K562 (cell line): ENCODE measurements around the gene FLCN. TPM values are rescaled to one million over a fixed set of nuclear protein-coding genes. Genes with fewer than 3 reads are reported as not detected.

Source experiments
- ATAC-seq: fragments of 200-7000 bp; cut with Tn5 transposase; 3 replicates; pipeline ENCODE4 v1.9.1; 2020; ENCODE audit warnings: moderate library complexity
- BruUV-seq: library from RNA; stranded (reverse); fragments of 400-500 nt; replicated peaks from 2 replicates; lab custom pipeline; 2021; lab: Mats Ljungman, UMichigan
- CTCF ChIA-PET: fragments of 300-600 bp; formaldehyde crosslinking; extraction: SDS; loops from one replicate; lab custom pipeline; 2021; ENCODE audit warnings: low intra/inter-chr PET ratio; lab: Yijun Ruan, JAX
- POLR2A ChIA-PET: fragments of 300-600, 350-650 bp; sonication (Branson Sonifier 250); formaldehyde crosslinking; extraction: SDS; loops from one replicate; lab custom pipeline; 2021; ENCODE audit warnings: antibody characterized with exemption, inconsistent platforms; lab: Yijun Ruan, JAX
- DNase-seq, 4 experiments: peaks; one replicate each; pipeline versions ENCODE4 v3.0.0 to v3.0.0-alpha.2; 2011 to 2018; ENCODE audit warnings: low spot score in 3 of 4, mixed read lengths in 3 of 4; ENCODE audit errors: extremely low read depth in 1 of 4
- FAIRE-seq: peaks from 2 replicates; lab custom pipeline; 2011; peaks lifted over from hg19 to GRCh38; lab: Jason Lieb, UNC
- H2AFZ ChIP-seq: 2 replicates; pipeline ENCODE4 v1.6.0; 2011; ENCODE audit warnings: low read depth, low read length, control low read depth, inconsistent platforms
- H3K27ac ChIP-seq: fragments of 200-600 bp; 3 replicates; pipeline ENCODE4 v1.8.0; 2011; ENCODE audit warnings: low read depth, mild to moderate bottlenecking, control low read depth, inconsistent platforms, low read length, moderate library complexity, mixed read lengths; ENCODE audit errors: extremely low read depth
- H3K27me3 ChIP-seq, 2 experiments: fragments of 300-600 bp in 1 of 2; 2 replicates in 1 of 2; 3 replicates in 1 of 2; pipeline versions ENCODE4 v1.6.0 to v1.8.0; 2011; ENCODE audit warnings: inconsistent platforms in 2 of 2, low read length in 2 of 2, mild to moderate bottlenecking in 1 of 2, mixed read lengths in 1 of 2, moderate library complexity in 1 of 2; ENCODE audit not compliant: control insufficient read depth in 2 of 2, insufficient read depth in 2 of 2
- H3K36me3 ChIP-seq: fragments of 300-600 bp; 3 replicates; pipeline ENCODE4 v1.8.0; 2011; ENCODE audit warnings: mild to moderate bottlenecking, low read length, inconsistent platforms; ENCODE audit not compliant: control insufficient read depth, insufficient read depth
- H3K4me1 ChIP-seq, 2 experiments: fragments of 200-600 bp in 1 of 2; replicated peaks in 1 of 2; 2 replicates in 1 of 2; 3 replicates in 1 of 2; pipeline versions ENCODE4 v1.5.1 to v1.8.0; 2011; ENCODE audit warnings: inconsistent platforms in 2 of 2, low read length in 2 of 2, mild to moderate bottlenecking in 1 of 2, mixed read lengths in 1 of 2, moderate library complexity in 1 of 2; ENCODE audit not compliant: control insufficient read depth in 2 of 2, insufficient read depth in 2 of 2
- H3K4me2 ChIP-seq: 2 replicates; pipeline ENCODE4 v1.6.1; 2011; ENCODE audit warnings: low read length, control low read depth, inconsistent platforms, mixed read lengths; ENCODE audit not compliant: insufficient read depth
- H3K4me3 ChIP-seq: fragments of 200-600 bp; sonication (generic), shearing (Covaris generic); 2 replicates; pipeline ENCODE4 v1.5.1; 2016; ENCODE audit warnings: control low read depth, inconsistent platforms
- H3K79me2 ChIP-seq: fragments of 200-600 bp; 3 replicates; pipeline ENCODE4 v1.8.0; 2011; ENCODE audit warnings: low read length, inconsistent platforms; ENCODE audit not compliant: control insufficient read depth, insufficient read depth
- H3K9ac ChIP-seq, 2 experiments: 2 replicates each; pipeline versions ENCODE4 v1.6.0 to v1.6.1; 2011; ENCODE audit warnings: low read depth in 2 of 2, low read length in 2 of 2, control low read depth in 1 of 2, inconsistent platforms in 1 of 2, mild to moderate bottlenecking in 1 of 2, mixed read lengths in 1 of 2; ENCODE audit not compliant: insufficient read depth in 1 of 2
- H3K9me1 ChIP-seq: one replicate; pipeline ENCODE4 v1.6.0; 2011; ENCODE audit warnings: inconsistent platforms, mild to moderate bottlenecking, low read length, moderate library complexity; ENCODE audit not compliant: control insufficient read depth, insufficient read depth
- H3K9me3 ChIP-seq: replicated peaks from 2 replicates; pipeline ENCODE4 v1.5.1; 2011; ENCODE audit warnings: low read depth, low read length, inconsistent platforms; ENCODE audit not compliant: control insufficient read depth, insufficient read depth
- H4K20me1 ChIP-seq: replicated peaks from 2 replicates; pipeline ENCODE4 v1.6.1; 2011; ENCODE audit warnings: low read length, inconsistent platforms, mixed read lengths; ENCODE audit not compliant: control insufficient read depth, insufficient read depth
- ATF6 ChIP-seq: sonication (generic); formaldehyde crosslinking; IDR thresholded peaks from 2 replicates; pipeline ENCODE4 v1.4.0; 2020; ENCODE audit warnings: mild to moderate bottlenecking, missing genetic modification reagents
- DPF2 ChIP-seq: fragments of 450-650 bp; IDR thresholded peaks from 2 replicates; pipeline ENCODE4 v1.6.1; 2016
- ELF4 ChIP-seq: fragments of 450-650 bp; formaldehyde crosslinking; IDR thresholded peaks from 2 replicates; pipeline ENCODE4 v1.4.0; 2022; ENCODE audit warnings: missing genetic modification characterization
- ELK3 ChIP-seq: fragments of 450-650 bp; formaldehyde crosslinking; IDR thresholded peaks from 2 replicates; pipeline ENCODE4 v1.4.0; 2020; ENCODE audit warnings: mild to moderate bottlenecking
- HDAC6 ChIP-seq: IDR thresholded peaks from 2 replicates; pipeline ENCODE4 v1.6.1; 2012; ENCODE audit warnings: low read depth, mild to moderate bottlenecking, control low read depth, inconsistent platforms, low read length, moderate library complexity
- HMGXB4 ChIP-seq: sonication (generic); formaldehyde crosslinking; IDR thresholded peaks from 2 replicates; pipeline ENCODE4 v1.8.1; 2023; ENCODE audit warnings: mild to moderate bottlenecking, missing genetic modification reagents
- KAT7 ChIP-seq: sonication (generic); formaldehyde crosslinking; IDR thresholded peaks from 2 replicates; pipeline ENCODE4 v1.8.0; 2022; ENCODE audit warnings: missing genetic modification reagents, mild to moderate bottlenecking, borderline replicate concordance
- MNT ChIP-seq, 2 experiments: fragments of 450-650 bp; conservative IDR thresholded peaks; 2 replicates each; pipeline ENCODE4 v1.6.1; 2017; ENCODE audit warnings: mild to moderate bottlenecking in 2 of 2, moderate library complexity in 2 of 2
- TEAD2 ChIP-seq: fragments of 450-650 bp; IDR thresholded peaks from 2 replicates; pipeline ENCODE4 v1.6.1; 2016; ENCODE audit warnings: missing genetic modification characterization, control low read depth, missing compliant biosample characterization
- ZNF668 ChIP-seq: fragments of 250-450 bp; sonication (Bioruptor Pico); IDR thresholded peaks from 2 replicates; pipeline ENCODE4 v1.8.0; 2022; ENCODE audit warnings: mild to moderate bottlenecking, inconsistent platforms
- WGBS: fragments of 100-300 bp; shearing (Covaris generic); methylation state at CpG from one replicate; pipeline ENCODE4 v1.1.6; 2016; ENCODE audit warnings: low coverage, mixed read lengths; ENCODE audit not compliant: insufficient coverage; ENCODE audit errors: missing lambda C conversion rate; 5-methylcytosine and 5-hydroxymethylcytosine counted together
- in situ Hi-C: fragments of 300-500 bp; cut with MboI; formaldehyde crosslinking; loops from 4 replicates; pipeline ENCODE4 v1.15.0; 2018; ENCODE audit warnings: inconsistent platforms, mixed read lengths
- intact Hi-C: fragments of 100-400 bp; cut with micrococcal nuclease; formaldehyde crosslinking; loops from 2 replicates; pipeline ENCODE4 v1.14.2; 2022
- polyA plus RNA-seq, 8 experiments: library from polyadenylated mRNA; depleted of rRNA in 4 of 8; stranded (reverse) in 5 of 8; unstranded in 3 of 8; fragments of >200 nt; fragmentation: Nextera tagmentation in 2 of 8; fragmentation: Illumina TruSeq in 1 of 8; extraction: Ambion mirVana in 2 of 8; extraction: Trizol in 1 of 8; gene quantifications; 2 replicates each; pipeline versions ENCODE4 v1.2.1 to v1.2.3, GENCODE V29; 2011 to 2014; ENCODE audit warnings: inconsistent platforms in 1 of 8, missing spikeins in 1 of 8
- total RNA-seq, 7 experiments: library from RNA; depleted of rRNA in 6 of 7; stranded (reverse); fragments of >200 nt in 6 of 7; fragmentation: Illumina TruSeq in 2 of 7; extraction: Trizol in 2 of 7; gene quantifications; 2 replicates each; pipeline versions ENCODE4 v1.2.1 to v1.2.3, GENCODE V29; 2011 to 2021; ENCODE audit warnings: low replicate concordance in 1 of 7

The FLCN gene
- total and polyA plus RNA-seq, 9 of the 15 experiments (the other 6 are each of a cell fraction or from before 2014, with no cell fraction given) = 1.6 to 33.5 (median 10.9) TPM

- TF ChIP-seq ATF6 (no peak), ZNF668 (CRISPR knock-in tag) (no peak), TEAD2 (tag) (no peak), KAT7 (CRISPR knock-in tag) (no peak)
Observed at GRCh38 chr17:17258998-17259397, 22.0 kb upstream of the FLCN start (continued).

- Histone ChIP-seq H2AFZ (no peak overlapping the region), H4K20me1 (no peaks in the 10 kb centered on the region), H3K9ac (no peak overlapping the region), H3K9me1 (no peaks in the 10 kb centered on the region), H3K79me2 (no peaks in the 10 kb centered on the region; the same call in 2 of the 3 replicates), H3K4me1 (peaks cover 0 to 5% of the 10 kb centered on the region in 2 experiments; a peak in 3 of 5 replicates), H3K4me3 (no peak overlapping the region), H3K9me3 (no peaks in the 10 kb centered on the region), H3K27ac (no peak overlapping the region), H3K4me2 (no peak overlapping the region), H3K27me3 (no peaks in the 10 kb centered on the region), H3K36me3 (peaks cover 77% of the 10 kb centered on the region)
- POLR2A ChIA-PET = interaction anchor here (0.8 kb wide), 1 partner anchor 14 kb away, joined by 4 read pairs; no protein-coding TSS in a partner anchor
- ATAC-seq (no peak), FAIRE-seq (no peak), DNase-seq (no peak)
- intact Hi-C loops (no loop called here), in situ Hi-C loops (no loop called here)
- CTCF ChIA-PET = no interaction called here
- 84% methylated on average over 6 of the region's 7 CpGs for whole genome bisulfite sequencing
- no TSS peak for BruUV-seq
- TF ChIP-seq MNT (conservative IDR thresholded peaks at IDR 0.05) (no peak), HDAC6 (no peak), DPF2 (no peak), ELF4 (CRISPR knock-in tag) (no peak), ELK3 (no peak), HMGXB4 (CRISPR knock-in tag) (no peak)
Observed at GRCh38 chr17:17258011-17258410, 21.0 kb upstream of the FLCN start.
